Stimulated activated CD8-positive, alpha-beta memory T cell treated with anti-CD3 and anti-CD28 coated beads, Interleukin-7, amount 100 ng/mL, for 48 hours (primary cell): Measurements from ENCODE around the gene EEF1AKMT1.

Source experiments
- DNase-seq, 2 donors: peaks; one replicate each; pipeline ENCODE4 v3.0.0-alpha.2; 2020; ENCODE audit warnings: low read depth in 1 of 2; ENCODE audit errors: extremely low read depth in 1 of 2

The EEF1AKMT1 gene

GRCh38 chr13:20720499-20720898 lies 53.3 kb downstream of the EEF1AKMT1 start:
- no peak for DNase-seq

- no peak for DNase-seq
Measured at GRCh38 chr13:20719783-20720182, 54.0 kb downstream of the EEF1AKMT1 start.

- no peak for DNase-seq
Measured at GRCh38 chr13:20718958-20719566, 54.7 kb downstream of the EEF1AKMT1 start.

GRCh38 chr13:20717581-20718542 lies 55.9 kb downstream of the EEF1AKMT1 start:
- DNase-seq = no peak

- DNase-seq = no peak
Measured at GRCh38 chr13:20716951-20717350, 56.8 kb downstream of the EEF1AKMT1 start.

GRCh38 chr13:20715330-20715712 lies 58.4 kb downstream of the EEF1AKMT1 start:
- no peak for DNase-seq

GRCh38 chr13:20714563-20715329 lies 59.0 kb downstream of the EEF1AKMT1 start:
- DNase-seq = no peak

GRCh38 chr13:20714161-20714560 lies 59.6 kb downstream of the EEF1AKMT1 start:
- no peak for DNase-seq

GRCh38 chr13:20713751-20714150 lies 60.0 kb downstream of the EEF1AKMT1 start:
- DNase-seq = no peak

- no peak for DNase-seq
Measured at GRCh38 chr13:20713014-20713376, 60.8 kb downstream of the EEF1AKMT1 start.

- DNase-seq = no peak
Measured at GRCh38 chr13:20711301-20712044, 62.3 kb downstream of the EEF1AKMT1 start.

GRCh38 chr13:20709782-20710181 lies 64.0 kb downstream of the EEF1AKMT1 start:
- no peak for DNase-seq

- DNase-seq = no peak
Measured at GRCh38 chr13:20709369-20709768, 64.4 kb downstream of the EEF1AKMT1 start.

- DNase-seq = no peak
Measured at GRCh38 chr13:20708216-20708615, 65.5 kb downstream of the EEF1AKMT1 start.

GRCh38 chr13:20706661-20707060 lies 67.1 kb downstream of the EEF1AKMT1 start:
- no peak for DNase-seq

- no peak for DNase-seq
Measured at GRCh38 chr13:20704459-20705069, 69.2 kb downstream of the EEF1AKMT1 start.

- DNase-seq = peak; percentile 52 to 58
Measured at GRCh38 chr13:20703780-20704458, 69.8 kb downstream of the EEF1AKMT1 start.

- no peak for DNase-seq
Measured at GRCh38 chr13:20702915-20703779, 70.6 kb downstream of the EEF1AKMT1 start, which contains the start of gene IL17D. IL17D (plus strand) TSS chr13:20703699; CDS start chr13:20704002, 303 bp downstream.

- no peak for DNase-seq
Measured at GRCh38 chr13:20702530-20702914, 71.2 kb downstream of the EEF1AKMT1 start.
